SK-N-SH (cell line): ENCODE measurements around the gene ZNF516.

Experiments used
- NRF1 ChIP-seq: IDR thresholded peaks from 2 replicates; pipeline ENCODE4 v1.6.1; 2012; ENCODE audit warnings: low read depth, mild to moderate bottlenecking, low read length
- RAD21 ChIP-seq: IDR thresholded peaks from 2 replicates; pipeline ENCODE4 v1.6.1; 2012; ENCODE audit warnings: mild to moderate bottlenecking, low read length
- REST ChIP-seq: IDR thresholded peaks from 2 replicates; pipeline ENCODE4 v1.6.1; 2012; ENCODE audit warnings: mild to moderate bottlenecking, low read depth, low read length, moderate library complexity
- RFX5 ChIP-seq: IDR thresholded peaks from 2 replicates; pipeline ENCODE4 v1.6.1; 2012; ENCODE audit warnings: mild to moderate bottlenecking, improper control_type of control experiment, low read length
- SIN3A ChIP-seq: IDR thresholded peaks from 2 replicates; pipeline ENCODE4 v1.6.1; 2012; ENCODE audit warnings: low read depth, mild to moderate bottlenecking, low read length, moderate library complexity, borderline replicate concordance
- USF1 ChIP-seq: IDR thresholded peaks from 2 replicates; pipeline ENCODE4 v1.4.0; 2012; ENCODE audit warnings: low read depth, borderline replicate concordance
- TF ChIP-seq, protein P1 (sequence below): fragments of 150-350 bp; IDR thresholded peaks from 2 replicates; pipeline ENCODE4 v1.6.1; 2017; ENCODE audit warnings: antibody characterized with exemption, low read length, low read depth, borderline replicate concordance
- TF ChIP-seq, protein P2 (sequence below): fragments of 200-600 bp; sonication (generic); IDR thresholded peaks from 2 replicates; pipeline ENCODE4 v1.6.1; 2017; ENCODE audit warnings: antibody characterized with exemption, mild to moderate bottlenecking, moderate library complexity
- TF ChIP-seq, protein P3 (sequence below): IDR thresholded peaks from 2 replicates; pipeline ENCODE4; 2012

GRCh38 chr18:76384114-76384790, 110.8 kb downstream of the ZNF516 start:
- TF ChIP-seq, protein P1, sequence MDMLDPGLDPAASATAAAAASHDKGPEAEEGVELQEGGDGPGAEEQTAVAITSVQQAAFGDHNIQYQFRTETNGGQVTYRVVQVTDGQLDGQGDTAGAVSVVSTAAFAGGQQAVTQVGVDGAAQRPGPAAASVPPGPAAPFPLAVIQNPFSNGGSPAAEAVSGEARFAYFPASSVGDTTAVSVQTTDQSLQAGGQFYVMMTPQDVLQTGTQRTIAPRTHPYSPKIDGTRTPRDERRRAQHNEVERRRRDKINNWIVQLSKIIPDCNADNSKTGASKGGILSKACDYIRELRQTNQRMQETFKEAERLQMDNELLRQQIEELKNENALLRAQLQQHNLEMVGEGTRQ = no peak
- TF ChIP-seq, protein P2, sequence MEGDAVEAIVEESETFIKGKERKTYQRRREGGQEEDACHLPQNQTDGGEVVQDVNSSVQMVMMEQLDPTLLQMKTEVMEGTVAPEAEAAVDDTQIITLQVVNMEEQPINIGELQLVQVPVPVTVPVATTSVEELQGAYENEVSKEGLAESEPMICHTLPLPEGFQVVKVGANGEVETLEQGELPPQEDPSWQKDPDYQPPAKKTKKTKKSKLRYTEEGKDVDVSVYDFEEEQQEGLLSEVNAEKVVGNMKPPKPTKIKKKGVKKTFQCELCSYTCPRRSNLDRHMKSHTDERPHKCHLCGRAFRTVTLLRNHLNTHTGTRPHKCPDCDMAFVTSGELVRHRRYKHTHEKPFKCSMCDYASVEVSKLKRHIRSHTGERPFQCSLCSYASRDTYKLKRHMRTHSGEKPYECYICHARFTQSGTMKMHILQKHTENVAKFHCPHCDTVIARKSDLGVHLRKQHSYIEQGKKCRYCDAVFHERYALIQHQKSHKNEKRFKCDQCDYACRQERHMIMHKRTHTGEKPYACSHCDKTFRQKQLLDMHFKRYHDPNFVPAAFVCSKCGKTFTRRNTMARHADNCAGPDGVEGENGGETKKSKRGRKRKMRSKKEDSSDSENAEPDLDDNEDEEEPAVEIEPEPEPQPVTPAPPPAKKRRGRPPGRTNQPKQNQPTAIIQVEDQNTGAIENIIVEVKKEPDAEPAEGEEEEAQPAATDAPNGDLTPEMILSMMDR = no peak
- TF ChIP-seq NRF1 = no peak
- no peak for TF ChIP-seq USF1
- no peak for TF ChIP-seq SIN3A
- no peak for TF ChIP-seq RFX5
- TF ChIP-seq, protein P3, sequence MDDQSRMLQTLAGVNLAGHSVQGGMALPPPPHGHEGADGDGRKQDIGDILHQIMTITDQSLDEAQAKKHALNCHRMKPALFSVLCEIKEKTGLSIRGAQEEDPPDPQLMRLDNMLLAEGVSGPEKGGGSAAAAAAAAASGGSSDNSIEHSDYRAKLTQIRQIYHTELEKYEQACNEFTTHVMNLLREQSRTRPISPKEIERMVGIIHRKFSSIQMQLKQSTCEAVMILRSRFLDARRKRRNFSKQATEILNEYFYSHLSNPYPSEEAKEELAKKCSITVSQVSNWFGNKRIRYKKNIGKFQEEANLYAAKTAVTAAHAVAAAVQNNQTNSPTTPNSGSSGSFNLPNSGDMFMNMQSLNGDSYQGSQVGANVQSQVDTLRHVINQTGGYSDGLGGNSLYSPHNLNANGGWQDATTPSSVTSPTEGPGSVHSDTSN = no peak
- TF ChIP-seq RAD21 = no peak
- no peak for TF ChIP-seq REST
